Measurements from ENCODE around the gene NBPF3.

- TF ChIP-seq CTCF (IDR thresholded peaks at IDR 0.05) (no peak), POLR2A (IDR thresholded peaks at IDR 0.05; ENCODE audit: low read length) (no peak), PBX3 (IDR thresholded peaks at IDR 0.05) (no peak), BCL3 (IDR thresholded peaks at IDR 0.05) (no peak), KDM5A (IDR thresholded peaks at IDR 0.05) (no peak), ZFP36 (IDR thresholded peaks at IDR 0.05; ENCODE audit: borderline replicate concordance, partially characterized antibody) (no peak), BHLHE40 (IDR thresholded peaks at IDR 0.05; ENCODE audit: low read depth, low read length) (no peak), JUNB (IDR thresholded peaks at IDR 0.05) (no peak), EHMT2 (IDR thresholded peaks at IDR 0.05; ENCODE audit: low read depth) (no peak), NPAS2 (CRISPR knock-in tag; IDR thresholded peaks at IDR 0.05; ENCODE audit: borderline replicate concordance) (no peak), RARB (CRISPR knock-in tag; IDR thresholded peaks at IDR 0.05) (no peak), ESRRA (IDR thresholded peaks at IDR 0.05; ENCODE audit: borderline replicate concordance, low read length) (no peak), HEYL (CRISPR knock-in tag; IDR thresholded peaks at IDR 0.05) (no peak)
These were observed 79.0 kb downstream of the NBPF3 start for GRCh38 chr1:21518774-21519455.

All from A549 (cell line).